OCI-LY1 (cell line): ENCODE results near the gene WIPF2.

ENCODE experiments used
- EZH2 ChIP-seq: fragments of 200-600 bp; sonication (generic), shearing (Covaris generic); IDR thresholded peaks from 2 replicates; pipeline ENCODE4 v1.8.0; 2017; ENCODE audit warnings: borderline replicate concordance, mixed run types, mild to moderate bottlenecking, antibody characterized with exemption, low read length, moderate library complexity, mixed read lengths
- TF ChIP-seq, protein P1 (sequence below): fragments of 200-600 bp; sonication (generic), shearing (Covaris generic); IDR thresholded peaks from 2 replicates; pipeline ENCODE4 v1.5.1; 2017; ENCODE audit warnings: mild to moderate bottlenecking, antibody characterized with exemption, low read length, moderate library complexity, mixed read lengths

DNA sequence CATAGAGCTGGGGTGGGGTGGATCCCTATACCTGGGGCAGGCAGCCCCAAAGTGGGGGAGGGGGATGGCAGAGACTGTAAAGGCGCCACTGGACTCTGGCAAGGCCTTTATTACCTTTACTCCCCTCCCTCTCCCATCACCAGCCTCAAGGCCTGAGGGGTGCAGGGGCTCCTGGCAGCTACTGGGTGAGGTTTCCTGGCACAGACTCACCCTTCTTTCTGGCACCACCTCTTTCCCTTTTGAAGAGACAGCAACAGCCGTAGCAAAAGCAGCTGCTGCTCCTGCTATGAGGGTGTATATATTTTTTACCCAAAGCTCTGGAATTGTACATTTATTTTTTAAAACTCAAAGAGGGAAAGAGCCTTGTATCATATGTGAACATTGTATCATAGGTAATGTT is 24.3 kb upstream of the WIPF2 start:
- TF ChIP-seq, protein P1, sequence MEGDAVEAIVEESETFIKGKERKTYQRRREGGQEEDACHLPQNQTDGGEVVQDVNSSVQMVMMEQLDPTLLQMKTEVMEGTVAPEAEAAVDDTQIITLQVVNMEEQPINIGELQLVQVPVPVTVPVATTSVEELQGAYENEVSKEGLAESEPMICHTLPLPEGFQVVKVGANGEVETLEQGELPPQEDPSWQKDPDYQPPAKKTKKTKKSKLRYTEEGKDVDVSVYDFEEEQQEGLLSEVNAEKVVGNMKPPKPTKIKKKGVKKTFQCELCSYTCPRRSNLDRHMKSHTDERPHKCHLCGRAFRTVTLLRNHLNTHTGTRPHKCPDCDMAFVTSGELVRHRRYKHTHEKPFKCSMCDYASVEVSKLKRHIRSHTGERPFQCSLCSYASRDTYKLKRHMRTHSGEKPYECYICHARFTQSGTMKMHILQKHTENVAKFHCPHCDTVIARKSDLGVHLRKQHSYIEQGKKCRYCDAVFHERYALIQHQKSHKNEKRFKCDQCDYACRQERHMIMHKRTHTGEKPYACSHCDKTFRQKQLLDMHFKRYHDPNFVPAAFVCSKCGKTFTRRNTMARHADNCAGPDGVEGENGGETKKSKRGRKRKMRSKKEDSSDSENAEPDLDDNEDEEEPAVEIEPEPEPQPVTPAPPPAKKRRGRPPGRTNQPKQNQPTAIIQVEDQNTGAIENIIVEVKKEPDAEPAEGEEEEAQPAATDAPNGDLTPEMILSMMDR: no peak
- no peak for TF ChIP-seq EZH2
